Left lung (tissue), 10 donors: ENCODE measurements around the gene SLC5A5. TPM values are rescaled to one million over a fixed set of nuclear protein-coding genes. Genes with fewer than 3 reads are reported as not detected.

Experiments used
- ATAC-seq: fragments of 200-7000 bp; cut with Tn5 transposase; one replicate; pipeline ENCODE4 v1.9.1; 2020; ENCODE audit warnings: moderate library complexity
- DNase-seq, 4 donors: peaks; one replicate each; pipeline ENCODE4 v3.0.0-alpha.2; 2013 to 2020
- H3K27ac ChIP-seq, 2 donors: fragments of 200-600 bp; sonication (generic) in 1 of 2; one replicate each; pipeline versions ENCODE4 v1.5.0 to v1.8.0; 2020 to 2021
- H3K27me3 ChIP-seq, 2 donors: fragments of 200-600 bp; sonication (generic) in 1 of 2; one replicate each; pipeline versions ENCODE4 v1.5.0 to v1.8.0; 2020 to 2021
- H3K36me3 ChIP-seq, 2 donors: fragments of 200-600 bp; sonication (generic) in 1 of 2; one replicate each; pipeline versions ENCODE4 v1.5.0 to v1.8.0; 2020 to 2021
- H3K4me1 ChIP-seq, 2 donors: fragments of 200-600 bp; one replicate each; pipeline ENCODE4 v1.8.0; 2021
- H3K4me3 ChIP-seq, 2 donors: fragments of 200-600 bp; sonication (generic) in 1 of 2; one replicate each; pipeline versions ENCODE4 v1.5.0 to v1.8.0; 2020 to 2021; ENCODE audit warnings: mild to moderate bottlenecking in 1 of 2
- H3K9me3 ChIP-seq, 2 donors: fragments of 200-600 bp; sonication (generic) in 1 of 2; one replicate each; pipeline versions ENCODE4 v1.5.0 to v1.8.0; 2020 to 2021
- CTCF ChIP-seq, 2 donors: fragments of 200-600 bp; sonication (generic) in 1 of 2; IDR thresholded peaks; one replicate each; pipeline versions ENCODE4 v1.5.0 to v1.8.0; 2021; ENCODE audit warnings: antibody characterized with exemption in 2 of 2
- intact Hi-C, 2 donors: fragments of 100-400 bp; cut with DNase I; formaldehyde crosslinking; loops; one replicate each; pipeline versions ENCODE4 v1.11.2 to v1.14.2; 2022
- polyA plus RNA-seq, 6 donors: library from polyadenylated mRNA; unstranded; fragments of 120-200 nt; gene quantifications; one replicate each; pipeline ENCODE4 v1.2.1, GENCODE V29; 2013; ENCODE audit not compliant: insufficient read length in 6 of 6
- total RNA-seq, 2 donors: library from RNA; stranded (reverse); fragmentation: NEBNext Ultra II Directional; extraction: Animal tissue kit (Norgen Biotek cat#: 25700); gene quantifications; one replicate each; pipeline ENCODE4 v1.2.1, GENCODE V29; 2021
- donor health status: DM: no; HTN: yes; CAD: no.
- donor health status: DM: no; HTN: no; CAD: no.

Gene SLC5A5
- total and polyA plus RNA-seq, 8 donors, result 0.06 to 0.55 (median 0.09) TPM; not detected in 1

- no peak for TF ChIP-seq CTCF (IDR thresholded peaks at IDR 0.05)
- no peak for DNase-seq
- no peak overlapping the region for H3K4me3 ChIP-seq
- ATAC-seq, result no peak
- H3K9me3 ChIP-seq, result no peaks in the 10 kb centered on the region
- H3K36me3 ChIP-seq, result no peaks in the 10 kb centered on the region
- no peak overlapping the region for H3K27ac ChIP-seq
- H3K27me3 ChIP-seq, result peaks cover 0 to 54% of the 10 kb centered on the region in 2 donors
- H3K4me1 ChIP-seq, result no peaks in the 10 kb centered on the region
- intact Hi-C loops, result no loop called here
Observed at GRCh38 chr19:17888260-17888659, 16.5 kb downstream of the SLC5A5 start.

- no peak for TF ChIP-seq CTCF (IDR thresholded peaks at IDR 0.05)
- intact Hi-C loops, result no loop called here
- no peaks in the 10 kb centered on the region for H3K4me1 ChIP-seq
- no peaks in the 10 kb centered on the region for H3K36me3 ChIP-seq
- peaks cover 0 to 58% of the 10 kb centered on the region in 2 donors for H3K27me3 ChIP-seq
- ATAC-seq, result peak; percentile 77
- no peak overlapping the region for H3K27ac ChIP-seq
- no peak overlapping the region for H3K4me3 ChIP-seq
- DNase-seq, result peak in 3 of 4 donors; percentile 34 to 45 (median 35)
- no peaks in the 10 kb centered on the region for H3K9me3 ChIP-seq
Observed at GRCh38 chr19:17889609-17890214, 18.0 kb downstream of the SLC5A5 start.

GRCh38 chr19:17893766-17894165 is 22.0 kb downstream of the SLC5A5 start:
- H3K27ac ChIP-seq, result no peak overlapping the region
- no peaks in the 10 kb centered on the region for H3K4me1 ChIP-seq
- intact Hi-C loops, result no loop called here
- no peaks in the 10 kb centered on the region for H3K36me3 ChIP-seq
- ATAC-seq, result no peak
- no peak overlapping the region for H3K4me3 ChIP-seq
- no peak for TF ChIP-seq CTCF (IDR thresholded peaks at IDR 0.05)
- H3K9me3 ChIP-seq, result no peaks in the 10 kb centered on the region
- H3K27me3 ChIP-seq, result peaks cover 0 to 82% of the 10 kb centered on the region in 2 donors
- no peak for DNase-seq

- H3K4me1 ChIP-seq, result no peaks in the 10 kb centered on the region
- TF ChIP-seq CTCF (IDR thresholded peaks at IDR 0.05), result no peak
- peaks cover 0 to 3% of the 10 kb centered on the region in 2 donors for H3K9me3 ChIP-seq
- H3K27me3 ChIP-seq, result peaks cover 0 to 33% of the 10 kb centered on the region in 2 donors
- DNase-seq (no peak), ATAC-seq (no peak)
- H3K4me3 ChIP-seq, result no peak overlapping the region
- H3K36me3 ChIP-seq, result no peaks in the 10 kb centered on the region
- intact Hi-C loops, result no loop called here
- H3K27ac ChIP-seq, result no peak overlapping the region
Observed at GRCh38 chr19:17902701-17903100, 31.0 kb downstream of the SLC5A5 start.

GRCh38 chr19:17908244-17908643 is 36.5 kb downstream of the SLC5A5 start:
- no peaks in the 10 kb centered on the region for H3K36me3 ChIP-seq
- peaks cover 0 to 17% of the 10 kb centered on the region in 2 donors for H3K9me3 ChIP-seq
- no peak overlapping the region for H3K4me3 ChIP-seq
- DNase-seq (no peak), ATAC-seq (no peak)
- no peak overlapping the region for H3K27ac ChIP-seq
- H3K4me1 ChIP-seq, result no peaks in the 10 kb centered on the region
- H3K27me3 ChIP-seq, result peaks cover 0 to 34% of the 10 kb centered on the region in 2 donors
- intact Hi-C loops, result no loop called here
- no peak for TF ChIP-seq CTCF (IDR thresholded peaks at IDR 0.05)
